GM12873 (cell line): ENCODE data around the gene PARD3.

Experiments used
- TF ChIP-seq, protein P1 (sequence below): IDR thresholded peaks from 2 replicates; pipeline ENCODE4 v1.5.1; 2012; ENCODE audit warnings: low read depth, mild to moderate bottlenecking, moderate library complexity, low read length, control low read depth; ENCODE audit not compliant: insufficient read depth; ENCODE audit errors: missing control alignments

PARD3 gene

DNA sequence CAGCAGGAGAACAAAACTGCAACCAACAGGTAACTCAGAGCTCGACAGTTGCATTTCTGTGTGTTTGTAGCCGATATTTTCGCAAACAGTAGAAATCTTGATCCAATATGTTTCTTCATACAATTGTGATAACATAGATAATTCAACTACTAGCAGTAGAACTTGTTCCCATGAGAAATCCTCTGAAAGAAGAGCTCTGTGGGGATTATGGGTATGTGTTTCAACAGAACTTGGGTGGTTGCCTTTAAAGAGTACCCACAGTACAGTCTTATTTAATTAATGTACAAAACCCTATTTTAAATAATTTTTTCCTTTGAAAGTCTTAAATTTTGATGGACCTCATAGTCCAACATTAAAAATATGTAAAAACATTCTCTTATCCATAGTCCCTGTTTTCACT is 266.1 kb downstream of the PARD3 start:
- TF ChIP-seq, protein P1, sequence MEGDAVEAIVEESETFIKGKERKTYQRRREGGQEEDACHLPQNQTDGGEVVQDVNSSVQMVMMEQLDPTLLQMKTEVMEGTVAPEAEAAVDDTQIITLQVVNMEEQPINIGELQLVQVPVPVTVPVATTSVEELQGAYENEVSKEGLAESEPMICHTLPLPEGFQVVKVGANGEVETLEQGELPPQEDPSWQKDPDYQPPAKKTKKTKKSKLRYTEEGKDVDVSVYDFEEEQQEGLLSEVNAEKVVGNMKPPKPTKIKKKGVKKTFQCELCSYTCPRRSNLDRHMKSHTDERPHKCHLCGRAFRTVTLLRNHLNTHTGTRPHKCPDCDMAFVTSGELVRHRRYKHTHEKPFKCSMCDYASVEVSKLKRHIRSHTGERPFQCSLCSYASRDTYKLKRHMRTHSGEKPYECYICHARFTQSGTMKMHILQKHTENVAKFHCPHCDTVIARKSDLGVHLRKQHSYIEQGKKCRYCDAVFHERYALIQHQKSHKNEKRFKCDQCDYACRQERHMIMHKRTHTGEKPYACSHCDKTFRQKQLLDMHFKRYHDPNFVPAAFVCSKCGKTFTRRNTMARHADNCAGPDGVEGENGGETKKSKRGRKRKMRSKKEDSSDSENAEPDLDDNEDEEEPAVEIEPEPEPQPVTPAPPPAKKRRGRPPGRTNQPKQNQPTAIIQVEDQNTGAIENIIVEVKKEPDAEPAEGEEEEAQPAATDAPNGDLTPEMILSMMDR = no peak

DNA sequence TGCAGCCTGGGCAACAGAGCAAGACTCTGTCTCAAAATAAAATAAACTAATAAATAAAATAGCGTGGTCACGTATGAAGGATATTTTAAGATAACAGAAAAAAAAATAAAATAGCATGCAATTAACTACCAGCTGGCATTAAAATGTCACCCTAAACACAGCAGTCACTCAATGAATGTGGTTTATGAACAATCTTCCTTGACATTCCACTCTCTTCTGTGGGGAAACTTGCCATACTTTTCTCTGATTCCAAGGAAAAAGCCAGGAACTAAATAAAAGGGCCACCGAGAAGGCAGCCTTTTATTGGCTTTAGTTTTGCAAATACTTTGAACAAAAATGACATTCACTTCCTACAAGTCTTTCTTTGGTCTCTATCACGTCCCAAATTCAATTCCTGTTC is 266.6 kb downstream of the PARD3 start:
- TF ChIP-seq, protein P1 = no peak

DNA sequence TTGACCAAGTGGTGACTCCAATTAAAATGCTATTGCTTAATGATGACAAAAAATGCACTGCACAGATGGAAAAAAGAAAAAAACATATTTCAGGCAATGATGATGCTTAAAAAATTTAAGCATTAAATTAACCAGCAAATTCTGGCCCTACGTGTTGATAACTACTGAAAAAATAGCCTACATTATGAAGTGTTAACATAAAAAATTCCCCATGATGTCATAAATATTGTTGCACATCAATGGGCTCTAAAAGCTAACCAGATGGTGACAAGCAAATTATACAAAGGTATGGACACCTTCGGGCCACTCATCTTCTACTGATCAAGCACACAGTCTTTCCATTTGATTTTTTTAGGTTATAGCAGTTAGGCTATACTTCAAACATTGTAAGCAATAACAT is 267.4 kb downstream of the PARD3 start:
- TF ChIP-seq, protein P1 = no peak

DNA sequence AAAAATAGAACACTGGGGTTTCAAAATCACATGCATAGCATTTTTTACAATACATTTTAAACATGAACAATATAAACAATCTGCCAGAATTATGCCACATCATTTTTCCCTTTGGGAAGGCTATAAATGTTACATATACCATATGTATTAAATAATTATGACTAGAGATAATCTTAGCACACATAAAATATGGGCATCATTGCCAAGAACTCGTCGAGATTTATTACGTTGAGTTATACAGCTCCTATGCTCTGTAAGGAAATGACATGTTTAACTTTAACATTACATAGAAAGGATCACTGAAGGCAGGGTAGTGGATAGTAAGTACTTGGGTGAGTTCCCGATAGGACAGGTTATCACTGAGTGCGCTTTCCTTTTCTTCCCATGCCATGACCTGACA is 267.8 kb downstream of the PARD3 start:
- TF ChIP-seq, protein P1 = no peak

DNA sequence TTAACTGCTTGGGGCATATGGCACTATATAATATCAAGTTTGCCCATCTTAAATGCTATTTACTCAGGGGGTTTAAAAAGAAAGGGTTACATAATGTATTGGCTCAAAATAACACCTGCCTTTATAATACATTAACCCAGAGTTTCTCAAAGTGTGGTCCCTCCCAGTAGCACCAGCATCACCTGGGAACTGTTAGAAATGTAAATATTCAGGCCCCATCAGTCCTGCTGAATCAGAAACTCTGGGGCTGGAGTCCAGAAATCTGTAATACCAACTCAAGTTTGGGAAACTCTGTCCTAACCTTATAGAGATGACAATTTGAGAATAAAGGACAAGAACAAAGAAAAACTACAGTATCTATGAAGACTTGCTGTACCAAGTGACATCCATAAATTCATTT is 270.7 kb downstream of the PARD3 start:
- TF ChIP-seq, protein P1 = no peak

DNA sequence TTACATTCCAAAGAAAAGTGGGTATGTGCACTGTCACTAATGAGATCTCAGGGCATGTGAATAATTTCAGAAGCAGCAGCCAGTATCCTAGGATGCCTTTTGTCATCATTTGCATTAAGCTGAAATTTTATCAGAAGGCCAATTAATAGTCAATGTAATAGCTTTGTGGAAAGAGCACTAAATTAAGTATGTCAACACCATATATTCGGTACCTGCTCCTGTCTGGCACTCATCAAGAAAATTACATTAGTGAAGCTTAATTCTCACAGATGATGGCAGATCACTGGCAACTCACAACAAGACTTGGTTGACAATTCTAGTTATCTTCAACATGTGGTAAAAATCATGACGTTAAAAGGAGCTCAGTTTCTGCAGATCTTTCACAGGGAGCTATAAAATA is 271.4 kb downstream of the PARD3 start:
- TF ChIP-seq, protein P1 = no peak

DNA sequence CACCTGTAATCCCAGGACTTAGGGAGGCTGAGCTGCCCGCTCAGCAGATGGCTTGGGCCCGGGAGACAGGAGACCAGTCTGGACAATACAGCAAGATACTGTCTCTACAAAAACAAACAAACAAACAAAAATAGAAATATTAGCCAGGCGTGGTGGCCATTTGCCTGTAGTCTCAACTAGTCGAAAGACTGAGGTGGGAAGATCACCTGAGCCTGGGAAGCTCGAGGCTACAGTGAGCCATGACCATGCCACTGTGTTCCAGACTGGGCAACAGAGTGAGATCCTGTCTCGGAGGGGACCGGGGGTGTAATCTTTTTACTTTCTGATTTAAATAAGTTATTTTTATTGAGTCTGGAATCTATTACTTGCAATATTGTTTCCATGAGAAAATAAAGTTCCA is 274.6 kb downstream of the PARD3 start:
- TF ChIP-seq, protein P1 = no peak
